Measurements from ENCODE around the gene KRTAP12-1. TPM values are rescaled to one million over a fixed set of nuclear protein-coding genes. Genes with fewer than 3 reads are reported as not detected.

KRTAP12-1 gene
- total RNA-seq, 1 donor = not detected

- Histone ChIP-seq H3K4me3 (ENCODE audit: insufficient read depth, low read length) (no peak overlapping the region), H3K4me2 (ENCODE audit: insufficient read depth, low read length) (no peak overlapping the region), H3K36me3 (ENCODE audit: insufficient read depth, low read length) (no peaks in the 10 kb centered on the region), H4K20me1 (ENCODE audit: insufficient read depth, low read length) (no peaks in the 10 kb centered on the region), H3K27ac (ENCODE audit: low read depth, low read length) (no peak overlapping the region), H3K4me1 (ENCODE audit: insufficient read depth, low read length) (no peaks in the 10 kb centered on the region), H2AFZ (ENCODE audit: low read length) (no peak overlapping the region), H3K9me3 (ENCODE audit: low read depth, low read length) (no peaks in the 10 kb centered on the region), H3K79me2 (ENCODE audit: insufficient read depth, low read length) (no peaks in the 10 kb centered on the region), H3K27me3 (ENCODE audit: insufficient read depth, low read length) (peaks cover 10% of the 10 kb centered on the region)
- no peak for DNase-seq (ENCODE audit: insufficient read length, low spot score, missing footprints)
- TF ChIP-seq, protein P1, sequence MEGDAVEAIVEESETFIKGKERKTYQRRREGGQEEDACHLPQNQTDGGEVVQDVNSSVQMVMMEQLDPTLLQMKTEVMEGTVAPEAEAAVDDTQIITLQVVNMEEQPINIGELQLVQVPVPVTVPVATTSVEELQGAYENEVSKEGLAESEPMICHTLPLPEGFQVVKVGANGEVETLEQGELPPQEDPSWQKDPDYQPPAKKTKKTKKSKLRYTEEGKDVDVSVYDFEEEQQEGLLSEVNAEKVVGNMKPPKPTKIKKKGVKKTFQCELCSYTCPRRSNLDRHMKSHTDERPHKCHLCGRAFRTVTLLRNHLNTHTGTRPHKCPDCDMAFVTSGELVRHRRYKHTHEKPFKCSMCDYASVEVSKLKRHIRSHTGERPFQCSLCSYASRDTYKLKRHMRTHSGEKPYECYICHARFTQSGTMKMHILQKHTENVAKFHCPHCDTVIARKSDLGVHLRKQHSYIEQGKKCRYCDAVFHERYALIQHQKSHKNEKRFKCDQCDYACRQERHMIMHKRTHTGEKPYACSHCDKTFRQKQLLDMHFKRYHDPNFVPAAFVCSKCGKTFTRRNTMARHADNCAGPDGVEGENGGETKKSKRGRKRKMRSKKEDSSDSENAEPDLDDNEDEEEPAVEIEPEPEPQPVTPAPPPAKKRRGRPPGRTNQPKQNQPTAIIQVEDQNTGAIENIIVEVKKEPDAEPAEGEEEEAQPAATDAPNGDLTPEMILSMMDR (IDR thresholded peaks at IDR 0.05; ENCODE audit: extremely low read depth, low read depth, low read length) = no peak
Measured at GRCh38 chr21:44684483-44684882, 2.5 kb upstream of the KRTAP12-1 start.

DNA sequence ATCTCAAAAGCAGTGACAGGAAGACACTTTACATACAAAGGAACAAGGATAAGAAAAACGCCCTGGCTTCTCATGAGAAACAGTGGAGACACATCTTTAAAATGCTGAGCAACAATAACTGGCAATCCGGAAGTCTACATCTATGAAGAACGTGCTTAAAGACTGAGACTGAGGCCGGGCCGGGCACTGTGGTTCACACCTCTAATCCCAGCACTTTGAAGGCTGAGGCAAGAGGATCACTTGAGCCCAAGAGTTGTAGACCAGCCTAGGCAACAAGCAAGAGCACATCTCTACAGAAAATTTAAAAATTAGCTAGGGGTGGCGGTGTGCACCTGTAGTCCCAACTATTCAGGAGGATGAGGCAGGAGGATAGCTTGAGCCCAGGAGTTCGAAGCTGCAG, 2.1 kb upstream of the KRTAP12-1 start:
- Histone ChIP-seq H3K27ac (ENCODE audit: low read depth, low read length) (no peak overlapping the region), H3K36me3 (ENCODE audit: insufficient read depth, low read length) (no peaks in the 10 kb centered on the region), H3K79me2 (ENCODE audit: insufficient read depth, low read length) (no peaks in the 10 kb centered on the region), H3K4me3 (ENCODE audit: insufficient read depth, low read length) (no peak overlapping the region), H3K27me3 (ENCODE audit: insufficient read depth, low read length) (peaks cover 10% of the 10 kb centered on the region), H4K20me1 (ENCODE audit: insufficient read depth, low read length) (no peaks in the 10 kb centered on the region), H3K4me1 (ENCODE audit: insufficient read depth, low read length) (no peaks in the 10 kb centered on the region), H3K4me2 (ENCODE audit: insufficient read depth, low read length) (no peak overlapping the region), H2AFZ (ENCODE audit: low read length) (no peak overlapping the region), H3K9me3 (ENCODE audit: low read depth, low read length) (no peaks in the 10 kb centered on the region)
- TF ChIP-seq, protein P1 (IDR thresholded peaks at IDR 0.05; ENCODE audit: extremely low read depth, low read depth, low read length) = no peak
- DNase-seq (ENCODE audit: insufficient read length, low spot score, missing footprints) = no peak

- Histone ChIP-seq H3K27ac (ENCODE audit: low read depth, low read length) (no peak overlapping the region), H3K36me3 (ENCODE audit: insufficient read depth, low read length) (no peaks in the 10 kb centered on the region)
Measured at GRCh38 chr21:44682580-44683151, 703 bp upstream of the KRTAP12-1 start.

DNA sequence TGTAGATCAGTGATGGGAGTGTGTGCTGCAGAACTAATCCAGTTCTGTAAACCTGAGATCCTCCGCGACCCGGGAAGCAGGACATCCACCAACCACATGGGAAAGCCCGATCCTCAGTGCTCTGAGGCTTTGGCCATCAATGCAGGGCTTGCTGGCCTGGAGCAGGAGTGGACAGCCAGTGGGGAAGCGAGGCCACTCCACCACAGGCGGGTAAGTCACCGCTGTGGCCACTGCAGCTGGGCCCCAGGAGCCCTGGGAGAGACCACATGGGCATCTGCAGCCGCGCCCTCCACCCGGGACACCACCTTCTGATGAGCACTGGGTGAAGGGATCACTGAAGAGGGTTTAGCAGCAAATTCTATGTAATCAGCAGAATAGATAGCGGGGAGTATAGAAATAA, 811 bp downstream of the KRTAP12-1 start:
- no peak overlapping the region for H3K27ac ChIP-seq (ENCODE audit: low read depth, low read length)
- H3K36me3 ChIP-seq (ENCODE audit: insufficient read depth, low read length) = no peaks in the 10 kb centered on the region
- H4K20me1 ChIP-seq (ENCODE audit: insufficient read depth, low read length) = no peaks in the 10 kb centered on the region
- H3K4me2 ChIP-seq (ENCODE audit: insufficient read depth, low read length) = no peak overlapping the region
- H3K27me3 ChIP-seq (ENCODE audit: insufficient read depth, low read length) = peaks cover 7% of the 10 kb centered on the region
- H3K79me2 ChIP-seq (ENCODE audit: insufficient read depth, low read length) = no peaks in the 10 kb centered on the region
- no peaks in the 10 kb centered on the region for H3K4me1 ChIP-seq (ENCODE audit: insufficient read depth, low read length)
- no peak overlapping the region for H3K4me3 ChIP-seq (ENCODE audit: insufficient read depth, low read length)
- TF ChIP-seq, protein P1 (IDR thresholded peaks at IDR 0.05; ENCODE audit: extremely low read depth, low read depth, low read length) = no peak
- DNase-seq (ENCODE audit: insufficient read length, low spot score, missing footprints) = no peak
- H2AFZ ChIP-seq (ENCODE audit: low read length) = no peak overlapping the region
- H3K9me3 ChIP-seq (ENCODE audit: low read depth, low read length) = no peaks in the 10 kb centered on the region

More at GRCh38 chr21:44682580-44683151, 703 bp upstream of the KRTAP12-1 start:
- no peak overlapping the region for H2AFZ ChIP-seq (ENCODE audit: low read length)
- DNase-seq (ENCODE audit: insufficient read length, low spot score, missing footprints) = no peak
- H4K20me1 ChIP-seq (ENCODE audit: insufficient read depth, low read length) = no peaks in the 10 kb centered on the region
- no peaks in the 10 kb centered on the region for H3K9me3 ChIP-seq (ENCODE audit: low read depth, low read length)
- H3K27me3 ChIP-seq (ENCODE audit: insufficient read depth, low read length) = peaks cover 5% of the 10 kb centered on the region
- TF ChIP-seq, protein P1 (IDR thresholded peaks at IDR 0.05; ENCODE audit: extremely low read depth, low read depth, low read length) = no peak
- H3K4me3 ChIP-seq (ENCODE audit: insufficient read depth, low read length) = no peak overlapping the region
- no peaks in the 10 kb centered on the region for H3K79me2 ChIP-seq (ENCODE audit: insufficient read depth, low read length)
- H3K4me1 ChIP-seq (ENCODE audit: insufficient read depth, low read length) = no peaks in the 10 kb centered on the region
- H3K4me2 ChIP-seq (ENCODE audit: insufficient read depth, low read length) = no peak overlapping the region
